Sigmoid colon (tissue), 4 donors: ENCODE results near the gene CEBPB.

ENCODE experiments used
- EP300 ChIP-seq, 4 donors: sonication (generic); formaldehyde crosslinking; IDR thresholded peaks; one replicate each; pipeline ENCODE4 v1.6.1; 2017; ENCODE audit warnings: antibody characterized with exemption in 4 of 4
- POLR2A ChIP-seq, 2 donors: fragments of 450-650 bp; IDR thresholded peaks; one replicate each; pipeline ENCODE4 v1.6.1; 2016; ENCODE audit warnings: antibody characterized with exemption in 2 of 2, mild to moderate bottlenecking in 2 of 2, moderate library complexity in 2 of 2
- POLR2AphosphoS5 ChIP-seq, 4 donors: sonication (generic); formaldehyde crosslinking; IDR thresholded peaks; one replicate each; pipeline ENCODE4 v1.6.1; 2017; ENCODE audit warnings: antibody characterized with exemption in 4 of 4
- TF ChIP-seq, protein P1 (sequence below), 4 experiments: fragments of 450-650 bp in 3 of 4; fragments of 200-600 bp in 1 of 4; IDR thresholded peaks; one replicate each; pipeline ENCODE4 v1.5.1; 2016 to 2019; ENCODE audit warnings: antibody characterized with exemption in 4 of 4, mild to moderate bottlenecking in 3 of 4, moderate library complexity in 2 of 4

DNA sequence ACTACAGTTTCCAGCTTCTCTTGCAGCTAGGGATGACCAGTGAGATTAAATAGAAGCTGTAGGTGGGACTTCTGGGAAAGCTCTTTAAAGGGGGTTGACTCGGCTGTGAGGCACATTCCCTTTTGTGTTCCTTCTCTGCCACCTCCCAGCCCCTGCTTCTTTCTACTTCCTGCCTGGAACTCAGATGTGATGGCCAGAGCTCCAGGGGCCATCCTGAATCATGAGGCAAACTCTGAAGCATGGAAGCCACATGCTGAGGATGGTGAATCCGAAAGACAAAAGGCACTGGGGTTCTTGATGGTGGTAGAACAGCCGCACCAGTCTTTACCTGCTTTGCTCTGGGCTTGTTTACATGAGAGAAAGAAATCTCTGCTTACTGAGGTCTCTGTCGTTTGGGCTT is 9.1 kb downstream of the CEBPB start:
- TF ChIP-seq, protein P1, sequence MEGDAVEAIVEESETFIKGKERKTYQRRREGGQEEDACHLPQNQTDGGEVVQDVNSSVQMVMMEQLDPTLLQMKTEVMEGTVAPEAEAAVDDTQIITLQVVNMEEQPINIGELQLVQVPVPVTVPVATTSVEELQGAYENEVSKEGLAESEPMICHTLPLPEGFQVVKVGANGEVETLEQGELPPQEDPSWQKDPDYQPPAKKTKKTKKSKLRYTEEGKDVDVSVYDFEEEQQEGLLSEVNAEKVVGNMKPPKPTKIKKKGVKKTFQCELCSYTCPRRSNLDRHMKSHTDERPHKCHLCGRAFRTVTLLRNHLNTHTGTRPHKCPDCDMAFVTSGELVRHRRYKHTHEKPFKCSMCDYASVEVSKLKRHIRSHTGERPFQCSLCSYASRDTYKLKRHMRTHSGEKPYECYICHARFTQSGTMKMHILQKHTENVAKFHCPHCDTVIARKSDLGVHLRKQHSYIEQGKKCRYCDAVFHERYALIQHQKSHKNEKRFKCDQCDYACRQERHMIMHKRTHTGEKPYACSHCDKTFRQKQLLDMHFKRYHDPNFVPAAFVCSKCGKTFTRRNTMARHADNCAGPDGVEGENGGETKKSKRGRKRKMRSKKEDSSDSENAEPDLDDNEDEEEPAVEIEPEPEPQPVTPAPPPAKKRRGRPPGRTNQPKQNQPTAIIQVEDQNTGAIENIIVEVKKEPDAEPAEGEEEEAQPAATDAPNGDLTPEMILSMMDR (IDR thresholded peaks at IDR 0.05): no peak
- TF ChIP-seq POLR2A (IDR thresholded peaks at IDR 0.05) (no peak), POLR2AphosphoS5 (IDR thresholded peaks at IDR 0.05) (no peak), EP300 (IDR thresholded peaks at IDR 0.05) (no peak)
